Hepatocyte (in vitro differentiated cells): ENCODE measurements around the gene VWA8.

Experiments
- CTCF ChIP-seq: fragments of 200-600 bp; sonication (generic); IDR thresholded peaks from 2 replicates; pipeline ENCODE4 v1.5.1; 2016; ENCODE audit warnings: antibody characterized with exemption, mild to moderate bottlenecking; ENCODE audit not compliant: poor library complexity
- EZH2 ChIP-seq: fragments of 200-600 bp; sonication (generic); IDR thresholded peaks from 2 replicates; pipeline ENCODE4 v1.6.1; 2016; ENCODE audit warnings: antibody characterized with exemption, mild to moderate bottlenecking, borderline replicate concordance
- EZH2phosphoT487 ChIP-seq: fragments of 200-600 bp; sonication (generic); IDR thresholded peaks from one replicate; pipeline ENCODE4 v1.6.1; 2018; ENCODE audit warnings: antibody characterized with exemption, mild to moderate bottlenecking, low read depth, moderate library complexity; ENCODE audit not compliant: unreplicated experiment, severe bottlenecking

DNA sequence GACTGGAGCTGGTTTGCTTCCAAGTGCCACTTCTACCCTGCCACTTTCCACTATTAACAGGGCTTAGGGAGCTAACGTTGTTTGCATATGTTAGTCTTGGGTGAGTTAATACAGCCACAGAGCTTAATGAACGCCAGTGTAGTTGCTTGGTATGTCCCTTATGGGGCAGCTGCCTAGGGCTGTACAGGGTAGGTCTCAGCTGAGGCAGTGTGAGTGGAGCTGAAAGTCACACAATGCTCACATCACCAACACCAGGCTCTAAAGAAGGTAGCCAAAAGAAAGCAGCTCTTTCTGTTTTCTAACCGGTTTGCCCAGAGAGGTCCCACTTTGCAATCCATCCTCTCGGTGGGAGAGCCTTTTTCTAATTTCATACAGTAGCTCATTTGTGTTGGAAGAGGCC lies 317.4 kb downstream of the VWA8 start:
- no peak for TF ChIP-seq CTCF
- TF ChIP-seq EZH2phosphoT487, result no peak
- no peak for TF ChIP-seq EZH2
